Uterine smooth muscle cell (primary cell): ENCODE measurements around the gene PTP4A1. TPM values are rescaled to one million over a fixed set of nuclear protein-coding genes. Genes with fewer than 3 reads are reported as not detected.

Experiments
- total RNA-seq: library from RNA; depleted of rRNA; stranded (reverse); fragments of >200 nt; gene quantifications from 2 replicates; pipeline ENCODE4 v1.2.3, GENCODE V29; 2014

PTP4A1 gene
- 53.9 and 58.7 TPM in 2 replicates for total RNA-seq

DNA sequence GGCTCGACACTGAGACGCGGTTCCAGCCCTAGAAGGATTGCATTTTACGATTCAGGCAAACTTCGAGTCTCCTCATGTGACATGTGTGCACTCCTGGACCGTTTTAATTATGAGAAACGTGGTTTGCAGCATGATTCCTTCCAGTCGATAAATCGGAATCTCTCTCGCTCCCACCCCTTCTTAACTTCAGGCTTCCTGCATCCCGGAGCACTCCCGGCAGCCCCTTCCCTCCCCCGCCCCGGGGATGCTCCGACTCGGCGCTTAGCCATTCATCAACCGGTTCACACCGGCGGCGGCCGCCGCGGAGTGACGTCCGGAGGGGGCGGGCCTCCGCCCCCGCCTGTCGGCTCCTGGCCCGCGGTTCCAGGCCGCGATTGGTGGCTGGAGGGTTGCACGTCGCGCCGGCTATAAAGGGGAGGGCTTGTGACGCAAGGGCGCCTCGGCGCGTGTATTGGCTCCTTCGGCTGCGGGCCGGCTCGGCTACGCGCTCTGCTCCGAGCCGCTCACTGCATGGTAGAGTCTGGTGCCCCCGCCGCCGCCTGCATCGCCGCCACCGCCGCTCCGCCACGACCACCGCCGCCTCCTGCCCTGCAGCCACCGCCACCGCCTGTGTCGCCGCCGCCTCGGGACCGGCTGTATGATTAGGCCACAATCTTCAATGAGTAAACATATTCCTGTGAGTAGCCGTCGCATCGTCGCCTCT, at the start of gene PTP4A1, which contains the start of gene LOC128125822:
Gene PTP4A1 (plus strand): TSS at position 437 of the 703 bp plus-strand sequence. CDS start 4,401 bp downstream, outside the sequence.
Gene LOC128125822 (plus strand): TSS at position 437 of the 703 bp plus-strand sequence.

Other genes with a start within 250 kb of the PTP4A1 start
- gene PHF3, start 63.3 kb downstream of the PTP4A1 start, total RNA-seq, result 71.9 and 74.9 TPM in 2 replicates